Vagina (tissue), 2 donors: ENCODE results near the gene APAF1. TPM values are rescaled to one million over a fixed set of nuclear protein-coding genes. Genes with fewer than 3 reads are reported as not detected.

Source experiments
- DNase-seq, 2 donors: peaks; one replicate each; pipeline ENCODE4 v3.0.0-alpha.2; 2017; ENCODE audit errors: extremely low spot score in 2 of 2
- H3K27ac ChIP-seq: fragments of 200-600 bp; sonication (generic); one replicate; pipeline ENCODE4 v1.5.1; 2019
- H3K27me3 ChIP-seq: fragments of 200-600 bp; sonication (generic); one replicate; pipeline ENCODE4 v1.5.1; 2019
- H3K36me3 ChIP-seq, 2 donors: fragments of 200-600 bp; sonication (generic); one replicate each; pipeline ENCODE4 v1.5.1; 2017 to 2019
- H3K4me1 ChIP-seq: fragments of 200-600 bp; sonication (generic); one replicate; pipeline ENCODE4 v1.5.1; 2019
- H3K4me3 ChIP-seq, 2 donors: fragments of 200-600 bp; sonication (generic); 1 replicate in 1 of 2; 2 replicates in 1 of 2; pipeline ENCODE4 v1.5.1; 2016 to 2019
- H3K9me3 ChIP-seq: fragments of 200-600 bp; sonication (generic); one replicate; pipeline ENCODE4 v1.5.1; 2019
- POLR2A ChIP-seq, 2 donors: fragments of 450-650 bp; IDR thresholded peaks; one replicate each; pipeline ENCODE4 v1.6.1; 2017; ENCODE audit warnings: antibody characterized with exemption in 2 of 2, mild to moderate bottlenecking in 2 of 2, moderate library complexity in 2 of 2
- POLR2AphosphoS5 ChIP-seq, 2 donors: sonication (generic); formaldehyde crosslinking; IDR thresholded peaks; one replicate each; pipeline ENCODE4 v1.9.0; 2017; ENCODE audit warnings: antibody characterized with exemption in 2 of 2, mild to moderate bottlenecking in 2 of 2, low read depth in 1 of 2; ENCODE audit not compliant: insufficient read depth in 1 of 2
- intact Hi-C: fragments of 100-400 bp; cut with DNase I; formaldehyde crosslinking; loops from one replicate; pipeline ENCODE4 v1.15.1; 2023
- total RNA-seq: library from RNA; depleted of rRNA; stranded (reverse); fragments of >200 nt; gene quantifications from one replicate; pipeline ENCODE4 v1.2.3, GENCODE V29; 2016
- TF ChIP-seq, protein P1 (sequence below), 3 experiments: fragments of 450-650 bp in 2 of 3; fragments of 200-600 bp in 1 of 3; sonication (generic) in 1 of 3; IDR thresholded peaks; one replicate each; pipeline ENCODE4 v1.5.1; 2017 to 2019; ENCODE audit warnings: antibody characterized with exemption in 3 of 3, mild to moderate bottlenecking in 2 of 3, moderate library complexity in 2 of 3

Gene APAF1
- total RNA-seq, 1 donor from 2014 or later: 12.8 TPM

DNA sequence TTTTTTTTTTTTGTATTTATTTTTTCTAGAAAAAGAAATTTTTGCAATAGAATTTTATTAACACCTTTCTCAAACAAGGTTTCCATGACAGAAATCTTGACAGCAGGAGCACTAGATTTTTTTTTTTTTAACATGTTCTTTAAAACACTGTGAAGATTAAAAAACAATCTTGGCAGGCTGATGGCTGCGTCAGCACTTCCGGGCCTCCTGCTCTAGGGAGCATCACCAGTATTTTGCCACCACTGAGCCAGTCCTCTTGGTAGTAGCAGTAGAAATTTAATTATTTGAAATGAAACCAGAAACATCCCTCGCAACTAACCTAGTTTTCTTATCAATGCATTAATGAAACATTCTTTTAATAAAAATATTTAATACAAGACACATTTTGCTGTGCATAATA lies 99.6 kb downstream of the APAF1 start:
- intact Hi-C loops: no loop called here
- Histone ChIP-seq H3K4me1 (peaks cover 12% of the 10 kb centered on the region), H3K27ac (no peak overlapping the region), H3K36me3 (no peaks in the 10 kb centered on the region), H3K9me3 (no peaks in the 10 kb centered on the region), H3K4me3 (no peak overlapping the region), H3K27me3 (no peaks in the 10 kb centered on the region)
- no peak for DNase-seq
- TF ChIP-seq, protein P1, sequence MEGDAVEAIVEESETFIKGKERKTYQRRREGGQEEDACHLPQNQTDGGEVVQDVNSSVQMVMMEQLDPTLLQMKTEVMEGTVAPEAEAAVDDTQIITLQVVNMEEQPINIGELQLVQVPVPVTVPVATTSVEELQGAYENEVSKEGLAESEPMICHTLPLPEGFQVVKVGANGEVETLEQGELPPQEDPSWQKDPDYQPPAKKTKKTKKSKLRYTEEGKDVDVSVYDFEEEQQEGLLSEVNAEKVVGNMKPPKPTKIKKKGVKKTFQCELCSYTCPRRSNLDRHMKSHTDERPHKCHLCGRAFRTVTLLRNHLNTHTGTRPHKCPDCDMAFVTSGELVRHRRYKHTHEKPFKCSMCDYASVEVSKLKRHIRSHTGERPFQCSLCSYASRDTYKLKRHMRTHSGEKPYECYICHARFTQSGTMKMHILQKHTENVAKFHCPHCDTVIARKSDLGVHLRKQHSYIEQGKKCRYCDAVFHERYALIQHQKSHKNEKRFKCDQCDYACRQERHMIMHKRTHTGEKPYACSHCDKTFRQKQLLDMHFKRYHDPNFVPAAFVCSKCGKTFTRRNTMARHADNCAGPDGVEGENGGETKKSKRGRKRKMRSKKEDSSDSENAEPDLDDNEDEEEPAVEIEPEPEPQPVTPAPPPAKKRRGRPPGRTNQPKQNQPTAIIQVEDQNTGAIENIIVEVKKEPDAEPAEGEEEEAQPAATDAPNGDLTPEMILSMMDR (IDR thresholded peaks at IDR 0.05): no peak
- TF ChIP-seq POLR2AphosphoS5 (IDR thresholded peaks at IDR 0.05; ENCODE audit: insufficient read depth in 1 of 2, low read depth in 1 of 2): no peak
- no peak for TF ChIP-seq POLR2A (IDR thresholded peaks at IDR 0.05)

DNA sequence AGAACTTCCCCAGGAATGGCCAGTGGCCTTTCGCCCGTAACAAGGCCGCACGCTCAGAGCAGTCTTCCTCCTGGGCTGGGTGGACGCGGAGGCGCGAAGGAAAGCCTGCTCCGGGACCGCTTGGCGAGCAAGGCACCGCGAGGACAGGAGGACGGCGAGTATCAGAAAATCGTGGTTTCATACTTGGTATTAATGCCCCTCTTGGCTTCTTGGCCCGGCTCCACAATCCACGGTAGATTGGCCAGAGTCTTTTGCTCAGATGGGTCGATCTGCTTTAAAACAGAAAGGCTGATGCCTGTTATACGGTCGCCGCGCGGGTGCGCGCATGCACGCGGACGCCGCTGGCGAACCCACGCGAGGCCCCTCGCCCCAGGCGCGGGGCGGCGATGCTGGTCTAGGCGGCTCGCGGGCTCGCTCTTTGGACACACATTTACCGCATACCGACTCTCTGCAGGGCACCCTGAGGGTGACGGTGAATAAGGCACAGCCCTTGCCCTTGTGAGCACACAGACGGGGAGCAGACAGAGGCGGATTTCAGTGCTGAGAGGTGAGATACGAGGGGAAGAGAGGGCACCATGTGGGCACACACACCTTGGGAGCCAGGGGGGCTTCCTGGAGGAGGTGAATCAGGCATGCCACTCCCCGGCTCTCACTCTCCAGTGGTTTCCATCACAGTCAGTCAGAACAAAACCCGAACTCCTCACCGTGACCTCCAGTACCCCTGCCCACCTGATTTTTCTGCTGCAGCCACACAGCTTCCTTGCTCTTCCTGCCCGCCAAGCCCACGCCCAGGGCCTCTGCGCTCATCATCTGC lies 100.7 kb downstream of the APAF1 start:
- Histone ChIP-seq H3K4me3 (peak overlapping the region; percentile 40 to 49), H3K27ac (no peak overlapping the region), H3K4me1 (peaks cover 12% of the 10 kb centered on the region), H3K9me3 (no peaks in the 10 kb centered on the region), H3K36me3 (no peaks in the 10 kb centered on the region), H3K27me3 (no peaks in the 10 kb centered on the region)
- no peak for DNase-seq
- TF ChIP-seq POLR2AphosphoS5 (IDR thresholded peaks at IDR 0.05; ENCODE audit: insufficient read depth in 1 of 2, low read depth in 1 of 2) (no peak), POLR2A (IDR thresholded peaks at IDR 0.05) (no peak)
- TF ChIP-seq, protein P1 (IDR thresholded peaks at IDR 0.05): no peak
- intact Hi-C loops: no loop called here

DNA sequence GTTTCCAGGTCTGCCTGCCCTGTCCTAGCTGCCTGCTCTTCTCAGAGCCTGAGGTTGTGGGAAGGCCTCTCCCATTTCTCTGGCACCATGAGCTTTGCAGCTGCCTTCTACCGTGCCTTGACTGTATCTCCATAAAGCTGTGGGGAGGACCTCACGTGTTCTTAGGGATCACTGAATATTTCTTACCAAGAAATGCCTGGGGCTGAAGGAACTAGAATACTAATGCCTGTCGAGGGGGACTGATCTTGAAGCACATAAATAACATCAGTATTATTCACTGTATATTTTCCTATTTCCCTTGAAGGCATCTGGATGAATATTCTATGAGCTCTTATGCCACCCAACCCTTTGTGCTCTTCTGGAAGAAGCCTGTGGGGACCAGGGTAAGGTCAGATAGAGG lies 103.4 kb downstream of the APAF1 start:
- no peak overlapping the region for H3K4me3 ChIP-seq
- intact Hi-C loops: no loop called here
- no peak for DNase-seq
- TF ChIP-seq POLR2AphosphoS5 (IDR thresholded peaks at IDR 0.05; ENCODE audit: insufficient read depth in 1 of 2, low read depth in 1 of 2) (no peak), POLR2A (IDR thresholded peaks at IDR 0.05) (no peak)
- TF ChIP-seq, protein P1 (IDR thresholded peaks at IDR 0.05): no peak
- no peaks in the 10 kb centered on the region for H3K27me3 ChIP-seq
- no peaks in the 10 kb centered on the region for H3K36me3 ChIP-seq
- no peak overlapping the region for H3K27ac ChIP-seq
- peaks cover 12% of the 10 kb centered on the region for H3K4me1 ChIP-seq
- no peaks in the 10 kb centered on the region for H3K9me3 ChIP-seq

DNA sequence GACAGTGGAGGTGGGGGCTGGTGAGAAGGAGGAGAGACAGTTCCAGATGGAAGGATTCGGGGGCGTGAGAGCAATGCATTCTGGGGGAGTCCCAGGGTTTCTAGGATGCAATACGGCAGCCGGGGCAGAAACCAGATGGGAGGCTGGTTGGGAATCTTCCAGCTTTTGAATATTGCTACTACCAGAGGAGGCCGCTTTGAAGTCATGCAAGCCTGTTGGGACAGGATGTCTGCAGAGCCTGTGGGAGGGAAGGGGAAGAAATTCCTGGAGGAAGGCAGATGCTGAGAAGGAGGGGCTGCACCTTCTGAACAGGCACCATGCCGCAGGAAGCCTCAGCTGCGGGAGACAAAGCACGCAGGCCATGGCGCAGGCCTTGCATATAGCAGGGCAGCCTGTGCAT lies 105.4 kb downstream of the APAF1 start:
- DNase-seq: no peak
- H3K4me3 ChIP-seq: no peak overlapping the region
- H3K4me1 ChIP-seq: peaks cover 9% of the 10 kb centered on the region
- no peaks in the 10 kb centered on the region for H3K27me3 ChIP-seq
- no peaks in the 10 kb centered on the region for H3K36me3 ChIP-seq
- no peak for TF ChIP-seq POLR2AphosphoS5 (IDR thresholded peaks at IDR 0.05; ENCODE audit: insufficient read depth in 1 of 2, low read depth in 1 of 2)
- no peak for TF ChIP-seq POLR2A (IDR thresholded peaks at IDR 0.05)
- TF ChIP-seq, protein P1 (IDR thresholded peaks at IDR 0.05): no peak
- H3K27ac ChIP-seq: no peak overlapping the region
- no peaks in the 10 kb centered on the region for H3K9me3 ChIP-seq
- intact Hi-C loops: no loop called here

DNA sequence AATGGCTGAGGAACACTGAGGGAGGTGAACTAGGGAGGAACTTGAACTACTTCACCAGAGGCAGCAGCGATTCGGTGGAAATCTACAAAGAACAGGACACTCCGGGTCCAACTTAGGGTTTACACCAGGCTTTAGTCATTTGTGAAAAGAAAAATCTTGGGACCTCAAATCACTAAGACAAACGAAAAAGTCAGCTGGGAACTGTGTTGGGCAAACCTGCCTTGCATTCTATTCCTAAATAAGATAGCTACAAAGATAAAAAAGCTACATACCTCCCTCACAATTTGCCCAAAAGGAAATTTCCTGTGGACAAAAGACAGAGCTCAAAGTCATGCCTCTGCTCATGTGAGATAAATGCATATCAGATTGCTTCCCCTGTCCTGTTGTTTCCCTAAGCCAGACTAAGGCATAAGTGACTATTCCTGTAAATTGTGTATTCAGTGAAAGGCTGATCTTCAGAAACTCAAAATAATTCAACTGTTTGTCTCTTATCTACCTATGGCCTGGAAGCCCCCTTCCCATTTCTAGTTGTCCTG lies 106.6 kb downstream of the APAF1 start:
- intact Hi-C loops: no loop called here
- H3K4me3 ChIP-seq: no peak overlapping the region
- no peak for DNase-seq
- no peaks in the 10 kb centered on the region for H3K36me3 ChIP-seq
- H3K27me3 ChIP-seq: no peaks in the 10 kb centered on the region
- TF ChIP-seq POLR2A (IDR thresholded peaks at IDR 0.05) (no peak), POLR2AphosphoS5 (IDR thresholded peaks at IDR 0.05; ENCODE audit: insufficient read depth in 1 of 2, low read depth in 1 of 2) (no peak)
- TF ChIP-seq, protein P1 (IDR thresholded peaks at IDR 0.05): no peak
- H3K9me3 ChIP-seq: no peaks in the 10 kb centered on the region
- no peaks in the 10 kb centered on the region for H3K4me1 ChIP-seq
- no peak overlapping the region for H3K27ac ChIP-seq
